ENCODE results near the gene SPOCK2. TPM values are rescaled to one million over a fixed set of nuclear protein-coding genes. Genes with fewer than 3 reads are reported as not detected.

Gene SPOCK2
- total RNA-seq, 1 donor from 2014 or later = 7.4 TPM

GRCh38 chr10:72011976-72012512, 76.3 kb downstream of the SPOCK2 start:
- no peak for DNase-seq (ENCODE audit: low spot score)

GRCh38 chr10:72011468-72011867, 76.9 kb downstream of the SPOCK2 start:
- no peak for DNase-seq (ENCODE audit: low spot score)

GRCh38 chr10:72011016-72011415, 77.3 kb downstream of the SPOCK2 start:
- DNase-seq (ENCODE audit: low spot score) = no peak

GRCh38 chr10:72010234-72010973, 77.9 kb downstream of the SPOCK2 start:
- DNase-seq (ENCODE audit: low spot score) = no peak

- peak; percentile 91 for DNase-seq (ENCODE audit: low spot score)
These were observed 78.8 kb downstream of the SPOCK2 start for GRCh38 chr10:72009425-72010081.

- no peak for DNase-seq (ENCODE audit: low spot score)
These were observed 79.3 kb downstream of the SPOCK2 start for GRCh38 chr10:72009051-72009424.

Other genes starting within 250 kb of the SPOCK2 start
- gene PSAP, start 237.3 kb downstream of the SPOCK2 start, total RNA-seq = 737 TPM
- gene CHST3, start 124.2 kb downstream of the SPOCK2 start, total RNA-seq = 13.2 TPM
- gene ANAPC16, start 127.5 kb upstream of the SPOCK2 start, total RNA-seq = 134 TPM
- 39.3 TPM for gene ASCC1, start 127.7 kb upstream of the SPOCK2 start, total RNA-seq
- 525 TPM for gene DDIT4, start 185.4 kb upstream of the SPOCK2 start, total RNA-seq

Measured in ureter (tissue), 1 donor.